ENCODE data around the gene MEX3D.
A peak's percentile ranks its signal among the peaks of the same experiment; 100 is the strongest.

The MEX3D gene

GRCh38 chr19:1568320-1569019 lies at the start of gene MEX3D:
MEX3D (minus strand) TSS chr19:1568325; CDS start chr19:1568058, 267 bp downstream.
- Histone ChIP-seq H3K36me3 (ENCODE audit: control insufficient read depth in 2 of 2, insufficient read depth in 2 of 2, low read length in 2 of 2) (no peaks in the 10 kb centered on the region), H3K4me1 (ENCODE audit: control insufficient read depth in 2 of 2, insufficient read depth in 2 of 2, low read length in 2 of 2) (peaks cover 0 to 3% of the 10 kb centered on the region in 2 donors), H3K27me3 (ENCODE audit: control insufficient read depth in 2 of 2, insufficient read depth in 2 of 2, low read length in 2 of 2) (peaks cover 4 to 10% of the 10 kb centered on the region in 2 donors), H3K27ac (ENCODE audit: low read depth in 2 of 2, low read length in 2 of 2) (peak within 1 kb of the TSS; percentile 77 to 83), H3K4me3 (ENCODE audit: low read length in 2 of 2) (peak within 1 kb of the TSS; percentile 50 to 73), H3K9ac (ENCODE audit: low read depth in 1 of 2, low read length in 2 of 2) (peak within 1 kb of the TSS in 1 of 2 donors; percentile 77), H3K9me3 (ENCODE audit: control insufficient read depth in 2 of 2, low read length in 2 of 2) (no peaks in the 10 kb centered on the region)

- H3K27me3 ChIP-seq (ENCODE audit: control insufficient read depth in 2 of 2, insufficient read depth in 2 of 2, low read length in 2 of 2): no peaks in the 10 kb centered on the region
- H3K4me3 ChIP-seq (ENCODE audit: low read length in 2 of 2): no peak overlapping the region
- no peaks in the 10 kb centered on the region for H3K4me1 ChIP-seq (ENCODE audit: control insufficient read depth in 2 of 2, insufficient read depth in 2 of 2, low read length in 2 of 2)
- no peak overlapping the region for H3K9ac ChIP-seq (ENCODE audit: low read depth in 1 of 2, low read length in 2 of 2)
- H3K27ac ChIP-seq (ENCODE audit: low read depth in 2 of 2, low read length in 2 of 2): no peak overlapping the region
- H3K36me3 ChIP-seq (ENCODE audit: control insufficient read depth in 2 of 2, insufficient read depth in 2 of 2, low read length in 2 of 2): peaks cover 41 to 45% of the 10 kb centered on the region in 2 donors
- H3K9me3 ChIP-seq (ENCODE audit: control insufficient read depth in 2 of 2, low read length in 2 of 2): no peaks in the 10 kb centered on the region
These were observed 48.8 kb upstream of the MEX3D start for GRCh38 chr19:1616875-1617274.

GRCh38 chr19:1616396-1616795 lies 48.3 kb upstream of the MEX3D start:
- Histone ChIP-seq H3K4me3 (ENCODE audit: low read length in 2 of 2) (no peak overlapping the region), H3K4me1 (ENCODE audit: control insufficient read depth in 2 of 2, insufficient read depth in 2 of 2, low read length in 2 of 2) (no peaks in the 10 kb centered on the region), H3K36me3 (ENCODE audit: control insufficient read depth in 2 of 2, insufficient read depth in 2 of 2, low read length in 2 of 2) (peaks cover 44 to 47% of the 10 kb centered on the region in 2 donors), H3K27me3 (ENCODE audit: control insufficient read depth in 2 of 2, insufficient read depth in 2 of 2, low read length in 2 of 2) (no peaks in the 10 kb centered on the region), H3K9ac (ENCODE audit: low read depth in 1 of 2, low read length in 2 of 2) (no peak overlapping the region), H3K27ac (ENCODE audit: low read depth in 2 of 2, low read length in 2 of 2) (no peak overlapping the region), H3K9me3 (ENCODE audit: control insufficient read depth in 2 of 2, low read length in 2 of 2) (no peaks in the 10 kb centered on the region)

- H3K9ac ChIP-seq (ENCODE audit: low read depth in 1 of 2, low read length in 2 of 2): no peak overlapping the region
- no peak overlapping the region for H3K4me3 ChIP-seq (ENCODE audit: low read length in 2 of 2)
- H3K27ac ChIP-seq (ENCODE audit: low read depth in 2 of 2, low read length in 2 of 2): no peak overlapping the region
- H3K4me1 ChIP-seq (ENCODE audit: control insufficient read depth in 2 of 2, insufficient read depth in 2 of 2, low read length in 2 of 2): no peaks in the 10 kb centered on the region
- H3K27me3 ChIP-seq (ENCODE audit: control insufficient read depth in 2 of 2, insufficient read depth in 2 of 2, low read length in 2 of 2): no peaks in the 10 kb centered on the region
- H3K9me3 ChIP-seq (ENCODE audit: control insufficient read depth in 2 of 2, low read length in 2 of 2): no peaks in the 10 kb centered on the region
- H3K36me3 ChIP-seq (ENCODE audit: control insufficient read depth in 2 of 2, insufficient read depth in 2 of 2, low read length in 2 of 2): peaks cover 43% of the 10 kb centered on the region in 2 donors
These were observed 47.1 kb upstream of the MEX3D start for GRCh38 chr19:1615156-1615765.

- peaks cover 40 to 43% of the 10 kb centered on the region in 2 donors for H3K36me3 ChIP-seq (ENCODE audit: control insufficient read depth in 2 of 2, insufficient read depth in 2 of 2, low read length in 2 of 2)
- no peaks in the 10 kb centered on the region for H3K9me3 ChIP-seq (ENCODE audit: control insufficient read depth in 2 of 2, low read length in 2 of 2)
- H3K4me3 ChIP-seq (ENCODE audit: low read length in 2 of 2): no peak overlapping the region
- no peak overlapping the region for H3K27ac ChIP-seq (ENCODE audit: low read depth in 2 of 2, low read length in 2 of 2)
- H3K4me1 ChIP-seq (ENCODE audit: control insufficient read depth in 2 of 2, insufficient read depth in 2 of 2, low read length in 2 of 2): no peaks in the 10 kb centered on the region
- H3K27me3 ChIP-seq (ENCODE audit: control insufficient read depth in 2 of 2, insufficient read depth in 2 of 2, low read length in 2 of 2): no peaks in the 10 kb centered on the region
- H3K9ac ChIP-seq (ENCODE audit: low read depth in 1 of 2, low read length in 2 of 2): no peak overlapping the region
These were observed 45.9 kb upstream of the MEX3D start for GRCh38 chr19:1613808-1614570.

- Histone ChIP-seq H3K9me3 (ENCODE audit: control insufficient read depth in 2 of 2, low read length in 2 of 2) (no peaks in the 10 kb centered on the region), H3K36me3 (ENCODE audit: control insufficient read depth in 2 of 2, insufficient read depth in 2 of 2, low read length in 2 of 2) (peaks cover 40% of the 10 kb centered on the region in 2 donors), H3K27ac (ENCODE audit: low read depth in 2 of 2, low read length in 2 of 2) (no peak overlapping the region), H3K4me3 (ENCODE audit: low read length in 2 of 2) (no peak overlapping the region), H3K4me1 (ENCODE audit: control insufficient read depth in 2 of 2, insufficient read depth in 2 of 2, low read length in 2 of 2) (no peaks in the 10 kb centered on the region), H3K9ac (ENCODE audit: low read depth in 1 of 2, low read length in 2 of 2) (no peak overlapping the region), H3K27me3 (ENCODE audit: control insufficient read depth in 2 of 2, insufficient read depth in 2 of 2, low read length in 2 of 2) (no peaks in the 10 kb centered on the region)
These were observed 45.0 kb upstream of the MEX3D start for GRCh38 chr19:1613146-1613545.

- no peak overlapping the region for H3K9ac ChIP-seq (ENCODE audit: low read depth in 1 of 2, low read length in 2 of 2)
- H3K4me1 ChIP-seq (ENCODE audit: control insufficient read depth in 2 of 2, insufficient read depth in 2 of 2, low read length in 2 of 2): no peaks in the 10 kb centered on the region
- H3K36me3 ChIP-seq (ENCODE audit: control insufficient read depth in 2 of 2, insufficient read depth in 2 of 2, low read length in 2 of 2): peaks cover 40% of the 10 kb centered on the region in 2 donors
- H3K4me3 ChIP-seq (ENCODE audit: low read length in 2 of 2): no peak overlapping the region
- no peaks in the 10 kb centered on the region for H3K27me3 ChIP-seq (ENCODE audit: control insufficient read depth in 2 of 2, insufficient read depth in 2 of 2, low read length in 2 of 2)
- H3K9me3 ChIP-seq (ENCODE audit: control insufficient read depth in 2 of 2, low read length in 2 of 2): no peaks in the 10 kb centered on the region
- no peak overlapping the region for H3K27ac ChIP-seq (ENCODE audit: low read depth in 2 of 2, low read length in 2 of 2)
These were observed 44.3 kb upstream of the MEX3D start for GRCh38 chr19:1612114-1613086.

- Histone ChIP-seq H3K9me3 (ENCODE audit: control insufficient read depth in 2 of 2, low read length in 2 of 2) (no peaks in the 10 kb centered on the region), H3K36me3 (ENCODE audit: control insufficient read depth in 2 of 2, insufficient read depth in 2 of 2, low read length in 2 of 2) (peaks cover 40% of the 10 kb centered on the region in 2 donors), H3K4me3 (ENCODE audit: low read length in 2 of 2) (no peak overlapping the region), H3K27ac (ENCODE audit: low read depth in 2 of 2, low read length in 2 of 2) (no peak overlapping the region), H3K4me1 (ENCODE audit: control insufficient read depth in 2 of 2, insufficient read depth in 2 of 2, low read length in 2 of 2) (peaks cover under 1 to 5% of the 10 kb centered on the region in 2 donors), H3K27me3 (ENCODE audit: control insufficient read depth in 2 of 2, insufficient read depth in 2 of 2, low read length in 2 of 2) (no peaks in the 10 kb centered on the region), H3K9ac (ENCODE audit: low read depth in 1 of 2, low read length in 2 of 2) (no peak overlapping the region)
These were observed 43.2 kb upstream of the MEX3D start for GRCh38 chr19:1611353-1611752.

- H3K36me3 ChIP-seq (ENCODE audit: control insufficient read depth in 2 of 2, insufficient read depth in 2 of 2, low read length in 2 of 2): peaks cover 36 to 40% of the 10 kb centered on the region in 2 donors
- peaks cover 6 to 13% of the 10 kb centered on the region in 2 donors for H3K4me1 ChIP-seq (ENCODE audit: control insufficient read depth in 2 of 2, insufficient read depth in 2 of 2, low read length in 2 of 2)
- no peak overlapping the region for H3K4me3 ChIP-seq (ENCODE audit: low read length in 2 of 2)
- H3K9ac ChIP-seq (ENCODE audit: low read depth in 1 of 2, low read length in 2 of 2): no peak overlapping the region
- no peaks in the 10 kb centered on the region for H3K27me3 ChIP-seq (ENCODE audit: control insufficient read depth in 2 of 2, insufficient read depth in 2 of 2, low read length in 2 of 2)
- H3K9me3 ChIP-seq (ENCODE audit: control insufficient read depth in 2 of 2, low read length in 2 of 2): no peaks in the 10 kb centered on the region
- no peak overlapping the region for H3K27ac ChIP-seq (ENCODE audit: low read depth in 2 of 2, low read length in 2 of 2)
These were observed 42.5 kb upstream of the MEX3D start for GRCh38 chr19:1610579-1610978.
